ENCODE measurements around the gene GCLM. TPM values are rescaled to one million over a fixed set of nuclear protein-coding genes. Genes with fewer than 3 reads are reported as not detected.
A peak's percentile ranks its signal among the peaks of the same experiment; 100 is the strongest.

The GCLM gene
- total and polyA plus RNA-seq, 9 of the 15 experiments (the other 6 are each of a cell fraction or from before 2014, with no cell fraction given) = 9.3 to 71.6 (median 24.5) TPM

GRCh38 chr1:93851878-93852277 lies 57.4 kb downstream of the GCLM start:
- DNase-seq (ENCODE audit: extremely low read depth in 1 of 4, low spot score in 3 of 4) (no peak), FAIRE-seq (no peak), ATAC-seq (no peak)
- ChIA-PET POLR2A (no interaction called here), CTCF (ENCODE audit: low intra/inter-chr PET ratio) (interaction anchor here (0.9 kb wide), 1 partner anchor 223 kb away, joined by 4 read pairs; no protein-coding TSS in a partner anchor)
- H3K4me1 ChIP-seq (replicated peaks in 1 of 2; ENCODE audit: control insufficient read depth in 2 of 2, insufficient read depth in 2 of 2, low read length in 2 of 2) = peaks cover 9 to 11% of the 10 kb centered on the region in 2 experiments; a peak in 2 of 5 replicates
- no peaks in the 10 kb centered on the region for H4K20me1 ChIP-seq (replicated peaks; ENCODE audit: control insufficient read depth, insufficient read depth, low read length)
- H3K9me1 ChIP-seq (ENCODE audit: control insufficient read depth, insufficient read depth, low read length) = no peaks in the 10 kb centered on the region
- H3K27ac ChIP-seq (ENCODE audit: extremely low read depth, low read depth, low read length) = no peak overlapping the region
- WGBS (ENCODE audit: insufficient coverage, low coverage, missing lambda C conversion rate) = no CpG with 5 or more reads among the region's 1 CpG
- H3K36me3 ChIP-seq (ENCODE audit: control insufficient read depth, insufficient read depth, low read length) = no peaks in the 10 kb centered on the region
- intact Hi-C loops (cut with micrococcal nuclease) = no loop called here
- TF ChIP-seq LCOR (CRISPR knock-in tag; IDR thresholded peaks at IDR 0.05) (no peak), COPS2 (conservative IDR thresholded peaks at IDR 0.05) (no peak), HDAC3 (IDR thresholded peaks at IDR 0.05; ENCODE audit: borderline replicate concordance, partially characterized antibody) (no peak), JUNB (CRISPR knock-in tag; conservative IDR thresholded peaks at IDR 0.05) (no peak), CHCHD3 (CRISPR knock-in tag; IDR thresholded peaks at IDR 0.05) (no peak), PCBP2 (IDR thresholded peaks at IDR 0.05; ENCODE audit: low read depth, low read length, poor library complexity, severe bottlenecking) (peak; percentile 57), HIVEP1 (CRISPR knock-in tag; IDR thresholded peaks at IDR 0.05) (no peak)
- no peak overlapping the region for H3K4me3 ChIP-seq
- no peaks in the 10 kb centered on the region for H3K27me3 ChIP-seq (ENCODE audit: control insufficient read depth in 2 of 2, insufficient read depth in 2 of 2, low read length in 2 of 2)
- H3K4me2 ChIP-seq (ENCODE audit: insufficient read depth, low read length) = peak overlapping the region; percentile 3; the same call in 1 of the 2 replicates
- no peaks in the 10 kb centered on the region for H3K9me3 ChIP-seq (replicated peaks; ENCODE audit: control insufficient read depth, insufficient read depth, low read depth, low read length)
- in situ Hi-C loops (cut with MboI) = loop anchor here (25.0 kb wide), 1 partner anchor 990 kb away; no protein-coding TSS in a partner anchor
- no peaks in the 10 kb centered on the region for H3K79me2 ChIP-seq (ENCODE audit: control insufficient read depth, insufficient read depth, low read length)
- no peak overlapping the region for H2AFZ ChIP-seq (ENCODE audit: low read depth, low read length)
- no TSS peak for BruUV-seq (replicated peaks)
- H3K9ac ChIP-seq (ENCODE audit: insufficient read depth in 1 of 2, low read depth in 2 of 2, low read length in 2 of 2) = no peak overlapping the region

All from K562 (cell line).